Spleen (tissue), 7 donors: ENCODE data around the gene SSTR3.

ENCODE experiments used
- CTCF ChIP-seq, 11 experiments: fragments of 200-600 bp in 7 of 11; fragments of 450-650 bp in 4 of 11; sonication (generic) in 4 of 11; IDR thresholded peaks in 8 of 11; conservative IDR thresholded peaks in 3 of 11; 1 replicate in 7 of 11; 2 replicates in 4 of 11; pipeline versions ENCODE4 v1.4.0 to v1.8.0; 2016 to 2021; ENCODE audit warnings: antibody characterized with exemption in 11 of 11, inconsistent platforms in 4 of 11, mild to moderate bottlenecking in 1 of 11
- POLR2A ChIP-seq, 3 donors: fragments of 450-650 bp; IDR thresholded peaks; one replicate each; pipeline ENCODE4 v1.5.1; 2017; ENCODE audit warnings: antibody characterized with exemption in 3 of 3, mild to moderate bottlenecking in 1 of 3
- POLR2AphosphoS5 ChIP-seq, 3 donors: sonication (generic); formaldehyde crosslinking; IDR thresholded peaks; one replicate each; pipeline ENCODE4 v1.5.1; 2017; ENCODE audit warnings: antibody characterized with exemption in 3 of 3
- donor health status: DM: no; HTN: no; CAD: no; lungs with moderate emphysema.
- donor health status: DM: no; HTN: no; CAD: no.
- donor health status: DM: no; HTN: no; CAD: no.

- TF ChIP-seq POLR2AphosphoS5 (IDR thresholded peaks at IDR 0.05) (peak in 1 of 3 donors; percentile 51), CTCF (IDR thresholded peaks at IDR 0.05 in 8 of 11, conservative IDR thresholded peaks at IDR 0.05 in 3 of 11) (no peak), POLR2A (IDR thresholded peaks at IDR 0.05) (no peak)
Observed at GRCh38 chr22:37233751-37234631, 21.7 kb upstream of the SSTR3 start.
